Measurements from ENCODE around the gene MBD2. TPM values are rescaled to one million over a fixed set of nuclear protein-coding genes. Genes with fewer than 3 reads are reported as not detected.
"Not testable (repeated sequence)": the region's sequence is repeated elsewhere in the genome, so short reads cannot be mapped to it uniquely, and the experiment has no call there.

Gene MBD2
- total and polyA plus RNA-seq, 2 donors (not counting 1 experiment from before 2014, with no cell fraction given): 53.0 to 134 TPM

DNA sequence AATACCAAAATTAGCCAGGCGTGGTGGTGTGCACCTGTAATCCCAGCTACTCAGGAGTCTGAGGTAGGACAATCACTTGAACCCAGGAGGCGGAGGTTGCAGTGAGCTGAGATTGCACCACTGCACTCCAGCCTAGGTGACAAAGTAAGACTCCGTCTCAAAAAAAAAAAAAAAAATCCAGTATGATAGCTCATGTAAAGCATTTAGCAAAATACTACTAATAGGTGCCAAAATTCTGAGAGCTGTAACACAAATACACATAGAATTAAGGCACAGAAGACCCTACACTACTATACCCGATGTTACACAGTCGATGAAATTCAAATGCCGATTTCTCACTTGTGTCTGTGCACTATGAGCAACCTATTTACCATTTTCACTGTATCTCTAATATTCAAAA is 5.7 kb downstream of the MBD2 start:
- intact Hi-C loops (cut with micrococcal nuclease); H3K9me3 Mint-ChIP-seq (ENCODE audit: insufficient read depth); H3K9me3 ChIP-seq (ENCODE audit: control extremely low read depth in 1 of 3, control insufficient read depth in 2 of 3, insufficient read depth in 1 of 3, low read length in 2 of 3); H3K9ac ChIP-seq (ENCODE audit: low read length); ATAC-seq (ENCODE audit: low read depth); DNase-seq; H2AFZ ChIP-seq (ENCODE audit: insufficient read depth, low read depth, low read length, poor library complexity, severe bottlenecking); POLR2A ChIA-PET; H3K27me3 Mint-ChIP-seq; H3K27me3 ChIP-seq (replicated peaks in 1 of 4; ENCODE audit: control extremely low read depth in 1 of 4, control insufficient read depth in 3 of 4, insufficient read depth in 4 of 4, low read length in 3 of 4); H3K4me3 ChIP-seq (ENCODE audit: control extremely low read depth in 1 of 5, extremely low read depth in 1 of 5, insufficient read depth in 1 of 5, low read depth in 2 of 5, low read length in 4 of 5); H3K27ac Mint-ChIP-seq; H3K36me3 ChIP-seq (replicated peaks in 1 of 2; ENCODE audit: control extremely low read depth in 1 of 2, control insufficient read depth in 1 of 2, extremely low read depth in 1 of 2, insufficient read depth in 2 of 2, low read length in 1 of 2): not testable (repeated sequence)
- Histone ChIP-seq H3K4me2 (replicated peaks; ENCODE audit: low read depth, low read length, poor library complexity, severe bottlenecking) (peak overlapping the region; percentile 62), H3K27ac (ENCODE audit: low read length in 2 of 2) (peak overlapping the region in 1 of 2 donors; percentile 14), H3K4me1 (ENCODE audit: control insufficient read depth in 2 of 2, insufficient read depth in 2 of 2, low read length in 2 of 2) (peaks cover 69 to 81% of the 10 kb centered on the region in 2 donors), H3K79me2 (ENCODE audit: control insufficient read depth, insufficient read depth, low read length) (peaks cover 99% of the 10 kb centered on the region), H4K20me1 (ENCODE audit: control insufficient read depth, insufficient read depth, low read length, poor library complexity, severe bottlenecking) (peaks cover 46% of the 10 kb centered on the region)
- Mint-ChIP-seq H3K4me3 (peak overlapping the region; percentile 49), H3K4me1 (peaks cover 80% of the 10 kb centered on the region)
- CTCF ChIA-PET: interaction anchor here (0.7 to 2.8 kb wide), 3 partner anchors 8 to 52 kb away, joined by 3 to 16 read pairs (median 8); partner anchors contain the start of gene POLI
- WGBS (ENCODE audit: insufficient coverage): 64% methylated on average over 3 of the region's 6 CpGs

DNA sequence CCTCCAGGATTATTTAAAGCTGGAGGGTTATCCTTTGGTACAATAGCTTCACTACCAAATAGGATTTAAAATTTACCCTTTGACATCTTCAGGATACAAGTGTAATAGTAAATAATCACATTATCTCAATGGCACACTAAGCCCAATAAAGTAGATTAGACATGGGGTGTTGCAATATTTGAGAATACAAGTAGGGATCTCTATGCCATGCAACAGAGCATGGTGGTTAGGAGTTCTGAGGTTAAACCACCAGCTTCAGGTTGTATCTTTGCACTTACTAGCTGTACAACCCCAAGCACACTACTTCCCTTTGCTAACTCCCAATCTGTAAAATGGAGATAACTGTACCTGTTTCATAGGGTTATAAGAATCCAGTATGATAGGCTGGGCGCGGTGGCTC is 6.2 kb downstream of the MBD2 start:
- Mint-ChIP-seq H3K27me3 (no peaks in the 10 kb centered on the region), H3K4me3 (peak overlapping the region; percentile 78), H3K4me1 (peaks cover 79% of the 10 kb centered on the region), H3K9me3 (ENCODE audit: insufficient read depth) (no peaks in the 10 kb centered on the region), H3K27ac (no peak overlapping the region)
- Histone ChIP-seq H3K4me3 (ENCODE audit: control extremely low read depth in 1 of 5, extremely low read depth in 1 of 5, insufficient read depth in 1 of 5, low read depth in 2 of 5, low read length in 4 of 5) (peak overlapping the region in 1 of 5 experiments; percentile 4), H3K9ac (ENCODE audit: low read length) (peak overlapping the region; percentile 19), H3K27me3 (replicated peaks in 1 of 4; ENCODE audit: control extremely low read depth in 1 of 4, control insufficient read depth in 3 of 4, insufficient read depth in 4 of 4, low read length in 3 of 4) (no peaks in the 10 kb centered on the region), H2AFZ (ENCODE audit: insufficient read depth, low read depth, low read length, poor library complexity, severe bottlenecking) (no peak overlapping the region), H3K4me2 (replicated peaks; ENCODE audit: low read depth, low read length, poor library complexity, severe bottlenecking) (peak overlapping the region; percentile 62), H3K9me3 (ENCODE audit: control extremely low read depth in 1 of 3, control insufficient read depth in 2 of 3, insufficient read depth in 1 of 3, low read length in 2 of 3) (no peaks in the 10 kb centered on the region), H3K4me1 (ENCODE audit: control insufficient read depth in 2 of 2, insufficient read depth in 2 of 2, low read length in 2 of 2) (peaks cover 67 to 76% of the 10 kb centered on the region in 2 donors), H4K20me1 (ENCODE audit: control insufficient read depth, insufficient read depth, low read length, poor library complexity, severe bottlenecking) (peaks cover 47% of the 10 kb centered on the region), H3K36me3 (replicated peaks in 1 of 2; ENCODE audit: control extremely low read depth in 1 of 2, control insufficient read depth in 1 of 2, extremely low read depth in 1 of 2, insufficient read depth in 2 of 2, low read length in 1 of 2) (peaks cover 2 to 5% of the 10 kb centered on the region in 2 experiments), H3K27ac (ENCODE audit: low read length in 2 of 2) (peak overlapping the region in 1 of 2 donors; percentile 64), H3K79me2 (ENCODE audit: control insufficient read depth, insufficient read depth, low read length) (peaks cover 99% of the 10 kb centered on the region)
- POLR2A ChIA-PET: interaction anchor here (1.5 kb wide), 1 partner anchor 51 kb away, joined by 8 read pairs; the partner anchor contains the start of gene POLI
- no peak for ATAC-seq (ENCODE audit: low read depth)
- intact Hi-C loops (cut with micrococcal nuclease): no loop called here
- CTCF ChIA-PET: interaction anchor here (0.7 to 1.6 kb wide), 3 partner anchors 13 to 140 kb away, joined by 3 to 16 read pairs (median 6); partner anchors contain the start of genes C18orf54, POLI and STARD6
- TF ChIP-seq, protein P1, sequence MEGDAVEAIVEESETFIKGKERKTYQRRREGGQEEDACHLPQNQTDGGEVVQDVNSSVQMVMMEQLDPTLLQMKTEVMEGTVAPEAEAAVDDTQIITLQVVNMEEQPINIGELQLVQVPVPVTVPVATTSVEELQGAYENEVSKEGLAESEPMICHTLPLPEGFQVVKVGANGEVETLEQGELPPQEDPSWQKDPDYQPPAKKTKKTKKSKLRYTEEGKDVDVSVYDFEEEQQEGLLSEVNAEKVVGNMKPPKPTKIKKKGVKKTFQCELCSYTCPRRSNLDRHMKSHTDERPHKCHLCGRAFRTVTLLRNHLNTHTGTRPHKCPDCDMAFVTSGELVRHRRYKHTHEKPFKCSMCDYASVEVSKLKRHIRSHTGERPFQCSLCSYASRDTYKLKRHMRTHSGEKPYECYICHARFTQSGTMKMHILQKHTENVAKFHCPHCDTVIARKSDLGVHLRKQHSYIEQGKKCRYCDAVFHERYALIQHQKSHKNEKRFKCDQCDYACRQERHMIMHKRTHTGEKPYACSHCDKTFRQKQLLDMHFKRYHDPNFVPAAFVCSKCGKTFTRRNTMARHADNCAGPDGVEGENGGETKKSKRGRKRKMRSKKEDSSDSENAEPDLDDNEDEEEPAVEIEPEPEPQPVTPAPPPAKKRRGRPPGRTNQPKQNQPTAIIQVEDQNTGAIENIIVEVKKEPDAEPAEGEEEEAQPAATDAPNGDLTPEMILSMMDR (IDR thresholded peaks at IDR 0.05): no peak
- no peak for TF ChIP-seq EZH2 (IDR thresholded peaks at IDR 0.05; ENCODE audit: borderline replicate concordance, insufficient read depth, low read depth, low read length, poor library complexity, severe bottlenecking)
- DNase-seq: peak; percentile 20
- 81% methylated on average over 2 of the region's 2 CpGs for WGBS (ENCODE audit: insufficient coverage)
